HCT116 (cell line): Measurements from ENCODE around the gene SIRT3.

Experiments
- ATF3 ChIP-seq: IDR thresholded peaks from 2 replicates; pipeline ENCODE4 v1.6.1; 2012
- CTCF ChIP-seq, 3 experiments: fragments of 200-600 bp in 1 of 3; sonication (generic) in 1 of 3; IDR thresholded peaks in 2 of 3; conservative IDR thresholded peaks in 1 of 3; 2 replicates each; pipeline ENCODE4 v1.5.1; 2012 to 2017; ENCODE audit warnings: low read depth in 2 of 3, low read length in 2 of 3, antibody characterized with exemption in 1 of 3, borderline replicate concordance in 1 of 3, control low read depth in 1 of 3, mild to moderate bottlenecking in 1 of 3, mixed read lengths in 1 of 3, mixed run types in 1 of 3, moderate library complexity in 1 of 3; ENCODE audit not compliant: insufficient read depth in 1 of 3
- EZH2 ChIP-seq: fragments of 200-600 bp; sonication (generic); IDR thresholded peaks from 2 replicates; pipeline ENCODE4 v1.6.1; 2017; ENCODE audit warnings: antibody characterized with exemption, mixed run types
- MAX ChIP-seq: IDR thresholded peaks from 2 replicates; pipeline ENCODE4 v1.6.1; 2012
- POLR2AphosphoS5 ChIP-seq: IDR thresholded peaks from 2 replicates; pipeline ENCODE4 v1.6.1; 2011; ENCODE audit warnings: mild to moderate bottlenecking, low read depth, low read length, moderate library complexity
- SP1 ChIP-seq: IDR thresholded peaks from 2 replicates; pipeline ENCODE4 v1.6.1; 2012; ENCODE audit warnings: low read depth

- no peak for TF ChIP-seq CTCF (IDR thresholded peaks at IDR 0.05 in 2 of 3, conservative IDR thresholded peaks at IDR 0.05 in 1 of 3; ENCODE audit: borderline replicate concordance in 1 of 3, insufficient read depth in 1 of 3, low read depth in 2 of 3, low read length in 2 of 3)
- no peak for TF ChIP-seq ATF3
- no peak for TF ChIP-seq POLR2AphosphoS5
- TF ChIP-seq EZH2 = no peak
- no peak for TF ChIP-seq SP1
- TF ChIP-seq MAX = no peak
Observed at GRCh38 chr11:203056-203944, 32.8 kb downstream of the SIRT3 start.
